Cardiac septum (tissue), 1 donor: Measurements from ENCODE around the gene TEX11. TPM values are rescaled to one million over a fixed set of nuclear protein-coding genes. Genes with fewer than 3 reads are reported as not detected.

Experiments
- DNase-seq: peaks from one replicate; pipeline ENCODE4 v3.0.0-alpha.2; 2020; ENCODE audit warnings: low spot score
- intact Hi-C: fragments of 100-400 bp; cut with DNase I; formaldehyde crosslinking; loops from one replicate; pipeline ENCODE4 v1.14.0; 2022
- total RNA-seq: library from RNA; stranded (reverse); fragmentation: NEBNext Ultra II Directional; extraction: Animal tissue kit (Norgen Biotek cat#: 25700); gene quantifications from one replicate; pipeline ENCODE4 v1.2.1, GENCODE V29; 2021
- donor health status: DM: no; HTN: no; CAD: no.

TEX11 gene
- total RNA-seq, 1 donor from 2014 or later = not detected

DNA sequence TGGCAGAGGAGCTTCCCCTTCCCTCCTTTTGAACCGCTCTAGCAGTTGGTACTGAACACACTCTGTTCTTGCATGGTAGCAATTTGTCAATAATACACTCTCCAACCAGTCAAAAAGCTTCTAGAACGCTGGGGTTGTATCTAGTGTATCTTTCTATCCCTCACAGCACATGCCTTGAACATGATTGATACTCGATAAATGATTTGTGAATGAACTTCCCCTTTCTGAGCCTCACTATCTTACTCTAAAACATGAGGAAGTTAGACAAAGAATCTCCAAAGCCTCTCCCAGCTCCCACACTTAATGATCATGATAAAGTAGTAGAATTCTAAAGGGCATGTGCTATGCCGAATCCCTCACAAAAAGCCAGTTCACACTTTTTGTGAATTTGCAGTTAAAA, 399.4 kb downstream of the TEX11 start:
- intact Hi-C loops = no loop called here
- no peak for DNase-seq

DNA sequence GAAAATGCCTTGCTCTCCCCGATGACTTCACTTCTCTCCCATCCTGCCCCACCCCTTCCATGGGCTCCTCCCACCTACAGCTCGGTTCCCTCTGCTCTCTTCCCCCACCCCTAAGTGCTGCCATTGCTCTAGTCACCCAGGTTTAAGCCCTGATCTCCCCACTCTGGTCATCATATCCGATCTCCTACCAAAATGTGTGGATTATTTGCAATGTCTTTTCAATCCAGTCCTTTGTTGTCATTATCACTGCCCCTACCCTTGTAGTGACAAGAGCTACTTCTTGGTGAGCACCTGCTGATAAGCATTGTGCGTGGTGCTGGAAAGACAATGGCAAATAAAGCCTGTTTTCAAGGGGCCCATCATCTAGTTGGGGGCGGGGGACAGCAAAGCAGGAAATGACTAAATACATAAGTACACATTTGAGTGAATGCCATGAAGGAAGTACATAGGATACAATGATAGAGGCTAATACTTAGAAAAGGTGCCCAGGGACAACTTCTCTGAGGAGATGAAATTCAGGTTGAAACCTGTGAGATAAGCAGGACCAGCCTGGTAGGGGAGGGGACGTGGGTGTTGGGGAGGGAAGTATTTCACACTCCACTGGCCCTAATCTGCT, 400.1 kb downstream of the TEX11 start:
- intact Hi-C loops = no loop called here
- DNase-seq = no peak

DNA sequence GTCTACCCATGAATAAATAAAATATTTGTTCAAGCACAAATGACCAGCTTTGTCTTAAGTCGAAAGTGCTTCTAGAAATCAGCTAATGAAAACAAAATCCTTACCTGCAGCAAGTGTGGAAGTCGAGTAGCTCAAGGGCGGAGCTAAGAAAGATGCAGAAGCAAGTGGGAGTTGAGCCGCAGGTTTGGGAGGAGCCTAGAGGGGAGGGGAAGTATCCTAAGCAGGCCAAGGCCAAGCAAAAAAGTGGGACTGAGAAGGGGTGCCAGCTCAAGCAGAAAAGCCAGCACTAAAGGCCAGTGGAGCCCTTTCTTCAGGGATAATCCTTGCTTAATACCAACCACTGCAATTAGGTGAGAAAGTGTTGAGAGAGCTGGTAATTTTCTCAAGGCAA, 403.1 kb downstream of the TEX11 start:
- intact Hi-C loops = no loop called here
- no peak for DNase-seq

DNA sequence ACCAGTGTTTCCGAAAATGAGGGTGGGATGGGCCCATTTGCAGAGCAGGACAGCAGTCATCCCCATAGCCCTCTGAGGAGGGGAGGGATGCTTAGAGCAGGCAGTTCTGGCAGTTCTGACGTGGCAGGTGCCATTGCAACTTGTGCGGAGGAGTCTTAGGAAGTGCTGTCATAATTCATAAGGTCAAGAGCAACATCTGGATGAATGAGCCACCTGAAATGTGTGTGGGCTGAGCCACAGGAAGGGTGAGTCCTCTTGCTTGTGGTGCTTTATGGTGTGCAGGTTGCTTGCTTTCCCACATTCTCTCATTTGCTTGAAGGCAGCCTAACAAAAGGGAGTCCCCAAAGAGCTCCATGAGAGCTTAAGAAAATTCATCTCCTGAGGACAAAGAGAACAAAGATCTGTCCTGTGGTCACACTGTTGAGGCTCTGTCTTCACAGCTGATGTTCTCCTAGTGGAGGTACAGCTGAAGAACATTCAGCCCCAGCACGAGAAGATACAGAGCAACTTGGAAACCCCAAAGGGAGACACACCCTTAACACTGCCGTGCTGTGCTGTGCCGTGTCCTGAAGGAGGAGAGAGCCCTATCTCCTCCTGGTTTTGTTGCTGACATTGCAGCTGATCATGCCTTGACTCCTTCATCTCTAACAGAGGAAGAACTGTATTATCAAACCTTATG, 403.6 kb downstream of the TEX11 start:
- intact Hi-C loops = no loop called here

DNA sequence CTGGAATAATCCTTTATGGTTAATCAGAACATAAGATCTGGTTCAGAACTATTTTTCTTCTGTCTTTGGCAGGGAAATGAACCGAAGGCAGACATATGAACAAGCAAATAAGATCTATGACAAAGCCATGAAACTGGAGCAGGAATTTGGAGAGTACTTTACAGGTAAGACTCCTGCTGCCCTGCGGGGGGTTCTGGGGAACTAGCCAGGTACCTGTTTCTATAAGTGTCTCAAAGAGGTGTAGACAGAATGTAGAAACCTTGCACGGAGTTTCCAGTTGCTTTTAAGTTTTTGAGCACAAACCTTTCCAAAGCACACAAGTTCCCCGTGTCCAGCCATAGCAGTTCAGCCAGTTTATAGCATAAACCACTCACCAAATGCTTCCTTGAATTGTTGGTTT, 407.7 kb downstream of the TEX11 start:
- intact Hi-C loops = no loop called here
- DNase-seq = no peak

More for the DNA sequence above, 403.6 kb downstream of the TEX11 start:
- DNase-seq = no peak

DNA sequence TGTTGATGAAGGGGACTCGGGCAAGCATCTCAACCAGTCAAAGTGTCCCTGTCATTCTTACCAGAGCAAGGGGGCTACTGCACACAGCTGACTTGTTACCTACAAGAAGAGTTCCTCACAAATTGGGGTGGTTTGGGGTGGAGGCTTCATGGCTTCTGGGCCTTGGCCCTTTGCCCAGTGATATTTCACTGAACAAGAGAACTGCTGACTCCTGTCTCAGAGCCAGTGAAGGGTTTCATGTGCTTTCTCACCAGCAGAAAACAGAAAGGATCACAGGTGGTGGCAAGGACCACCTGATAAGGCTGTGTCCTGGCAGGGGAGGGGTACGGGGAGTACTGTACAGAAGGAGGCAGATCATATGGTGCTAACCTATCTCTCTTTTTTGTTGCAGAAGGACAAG, 410.4 kb downstream of the TEX11 start:
- DNase-seq = no peak
- intact Hi-C loops = no loop called here

DNA sequence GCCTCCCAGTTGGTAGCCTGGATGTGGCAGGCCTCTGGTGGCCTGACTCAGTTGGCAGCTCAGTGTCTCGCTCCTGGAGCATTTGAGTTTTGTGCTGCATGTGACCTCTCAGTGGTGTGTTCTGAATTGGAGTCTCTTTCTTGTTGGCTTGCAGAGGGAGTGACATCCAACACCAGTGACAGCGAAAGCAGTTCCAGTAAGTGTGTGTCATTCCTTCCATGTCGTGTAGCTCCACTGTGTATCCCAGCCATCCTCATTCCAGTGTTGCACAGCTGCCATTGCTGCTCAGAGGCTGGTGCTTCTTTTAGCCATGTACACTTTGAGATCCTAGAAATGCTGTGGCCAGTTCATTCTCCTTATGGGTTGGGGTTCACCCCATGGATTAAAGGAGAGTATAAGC, 411.5 kb downstream of the TEX11 start:
- intact Hi-C loops = no loop called here
- no peak for DNase-seq

DNA sequence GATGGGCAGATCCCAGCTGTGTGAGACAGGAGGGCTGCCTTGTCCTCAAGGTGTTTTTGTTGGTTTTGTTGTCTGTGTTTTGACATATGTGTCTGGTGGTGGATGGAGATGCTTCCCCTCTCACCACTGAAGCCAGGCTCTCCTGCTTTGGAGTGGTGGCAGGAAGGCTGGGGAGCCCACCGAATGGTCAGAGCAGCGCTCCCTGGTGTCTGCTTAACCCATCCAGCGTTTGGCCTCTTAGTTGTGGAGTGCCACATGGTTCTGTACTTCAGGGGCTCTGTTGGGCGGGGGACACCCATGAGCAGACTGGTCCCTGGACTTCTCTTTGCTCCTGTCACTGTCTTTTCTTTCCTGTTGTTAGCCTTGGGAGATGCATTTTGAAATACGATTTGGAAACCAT, 412.0 kb downstream of the TEX11 start:
- DNase-seq = no peak
- intact Hi-C loops = no loop called here

DNA sequence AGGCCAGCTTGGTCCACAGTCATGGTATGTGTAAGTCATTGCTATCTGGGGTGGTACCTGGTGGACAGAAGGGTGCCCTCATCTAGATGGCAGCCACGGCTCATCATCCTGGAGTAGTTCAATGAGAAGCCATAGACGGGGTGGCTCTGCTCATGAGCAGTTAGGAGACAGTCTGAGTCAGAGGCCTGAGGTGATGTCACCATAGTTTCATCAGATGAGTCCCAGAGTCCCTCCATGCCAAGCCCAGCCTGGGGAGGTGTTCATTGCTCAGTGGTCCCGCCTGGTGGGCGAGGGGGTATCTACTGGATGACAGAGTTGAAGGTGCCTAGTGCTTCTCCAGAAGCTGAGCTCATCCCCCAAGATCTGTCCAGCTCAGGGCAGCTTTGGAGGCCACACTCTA, 414.1 kb downstream of the TEX11 start:
- DNase-seq = no peak
- intact Hi-C loops = no loop called here

DNA sequence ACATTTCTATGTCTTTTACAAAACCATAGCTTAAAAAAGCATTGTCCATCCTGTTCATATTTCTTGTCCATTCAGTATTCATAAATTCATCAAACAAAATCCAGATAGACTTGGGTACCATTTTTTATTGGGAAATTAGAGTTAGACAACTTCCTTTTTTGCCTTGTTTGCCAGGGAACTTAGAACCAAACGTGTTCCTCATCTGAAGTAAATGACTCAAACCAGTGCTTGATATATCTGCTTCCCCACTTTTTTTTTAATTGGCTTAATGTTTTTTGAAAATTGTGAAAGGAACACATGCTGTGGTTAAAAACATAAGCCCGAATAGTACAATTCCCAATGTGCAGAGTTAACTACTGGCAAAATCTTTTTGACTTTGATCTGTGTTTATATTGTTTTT, 419.7 kb downstream of the TEX11 start:
- no peak for DNase-seq
- intact Hi-C loops = no loop called here

DNA sequence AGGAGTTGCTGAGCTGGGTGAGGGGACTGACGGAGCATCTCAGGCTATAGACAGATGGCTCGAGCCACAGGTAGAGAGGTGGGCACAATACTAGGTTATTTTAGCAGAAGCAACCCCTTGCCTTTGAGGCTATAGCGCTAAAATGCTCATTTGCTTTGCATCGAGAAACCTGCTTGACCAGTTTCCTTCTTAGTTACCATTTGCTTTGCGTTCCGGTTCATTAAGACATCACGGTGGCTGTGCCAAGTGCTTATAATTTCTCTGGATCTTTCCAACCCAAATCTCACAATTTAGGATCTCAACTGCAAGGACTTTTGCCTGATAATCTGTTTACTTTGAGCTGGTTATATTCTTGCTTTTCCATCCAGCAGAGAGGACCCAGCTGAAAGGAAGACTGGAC, 423.0 kb downstream of the TEX11 start:
- intact Hi-C loops = no loop called here
- DNase-seq = no peak

DNA sequence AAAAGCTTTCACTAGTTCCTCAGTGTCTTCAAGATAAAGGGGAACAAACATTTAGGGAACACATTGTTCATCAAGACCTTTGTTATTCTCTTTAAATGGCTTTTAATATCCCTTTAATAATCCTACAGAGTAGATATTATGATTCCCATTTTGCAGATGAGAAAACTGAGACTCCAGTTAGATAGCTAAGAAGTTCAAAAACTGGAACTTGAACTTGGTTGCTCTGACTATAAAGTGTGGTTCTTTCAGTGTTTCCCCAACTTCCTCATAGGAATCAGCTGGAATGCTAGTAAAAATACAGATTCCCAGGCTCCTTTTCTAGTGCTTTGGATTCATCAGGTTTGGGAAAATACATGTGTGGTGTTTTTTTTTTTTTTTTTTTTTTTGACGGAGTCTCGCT, 426.2 kb downstream of the TEX11 start:
- no peak for DNase-seq
- intact Hi-C loops = no loop called here

DNA sequence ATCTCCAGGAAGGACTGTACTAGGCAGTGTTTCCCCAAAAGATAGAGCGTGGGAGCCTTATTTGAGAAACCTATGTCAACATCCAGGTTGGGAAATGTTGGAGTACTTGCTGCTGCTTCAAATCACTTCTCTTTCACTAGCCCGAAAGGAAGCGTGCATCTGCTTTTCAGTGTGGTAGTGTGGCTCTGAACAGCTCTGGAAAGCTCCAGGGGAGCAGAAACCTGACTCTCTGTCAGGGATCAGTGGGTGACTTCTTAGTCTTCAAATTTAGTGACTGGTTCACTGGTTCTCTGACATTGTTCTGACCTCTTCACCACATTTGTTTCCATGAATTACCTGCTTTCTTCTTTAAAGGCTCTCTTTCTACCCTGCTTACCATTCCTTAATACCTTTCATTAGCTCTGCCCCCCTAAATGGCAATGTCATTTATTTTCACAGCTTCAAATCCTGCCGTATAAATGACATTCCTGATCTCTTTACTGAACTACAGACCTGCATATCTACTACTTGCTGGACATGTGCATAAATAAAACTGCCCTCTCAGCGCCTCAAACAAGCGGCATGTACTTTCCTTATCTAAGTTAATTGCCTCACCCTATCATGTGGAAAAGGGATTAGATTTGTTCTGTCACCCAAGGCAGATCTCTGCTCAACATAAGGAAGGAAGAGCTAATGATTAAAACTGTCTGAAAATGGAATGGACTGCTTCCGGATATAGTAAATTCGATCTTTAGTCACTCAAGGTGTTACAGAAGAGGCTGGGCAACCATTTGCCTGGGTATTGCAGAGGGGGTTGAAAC, 426.8 kb downstream of the TEX11 start:
- DNase-seq = no peak
- intact Hi-C loops = no loop called here

DNA sequence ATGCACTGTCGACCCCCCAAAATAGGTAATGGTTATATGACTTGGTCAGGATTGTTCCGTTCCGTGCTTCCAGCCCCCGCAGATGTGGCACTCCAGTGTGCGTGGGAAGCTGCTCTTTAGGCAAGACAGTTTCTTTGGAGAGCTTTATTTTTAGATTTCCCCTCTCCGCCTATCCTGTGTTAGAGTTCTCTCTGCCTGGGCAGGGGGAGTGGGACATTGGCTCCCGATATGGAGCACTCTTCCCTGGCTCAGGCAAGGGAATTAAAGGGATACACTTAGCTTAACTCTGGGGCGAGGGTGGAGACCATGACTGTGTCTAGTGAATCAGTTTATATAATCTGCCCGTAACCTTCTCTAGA, 427.9 kb downstream of the TEX11 start:
- peak; percentile 78 for DNase-seq
- intact Hi-C loops = no loop called here

DNA sequence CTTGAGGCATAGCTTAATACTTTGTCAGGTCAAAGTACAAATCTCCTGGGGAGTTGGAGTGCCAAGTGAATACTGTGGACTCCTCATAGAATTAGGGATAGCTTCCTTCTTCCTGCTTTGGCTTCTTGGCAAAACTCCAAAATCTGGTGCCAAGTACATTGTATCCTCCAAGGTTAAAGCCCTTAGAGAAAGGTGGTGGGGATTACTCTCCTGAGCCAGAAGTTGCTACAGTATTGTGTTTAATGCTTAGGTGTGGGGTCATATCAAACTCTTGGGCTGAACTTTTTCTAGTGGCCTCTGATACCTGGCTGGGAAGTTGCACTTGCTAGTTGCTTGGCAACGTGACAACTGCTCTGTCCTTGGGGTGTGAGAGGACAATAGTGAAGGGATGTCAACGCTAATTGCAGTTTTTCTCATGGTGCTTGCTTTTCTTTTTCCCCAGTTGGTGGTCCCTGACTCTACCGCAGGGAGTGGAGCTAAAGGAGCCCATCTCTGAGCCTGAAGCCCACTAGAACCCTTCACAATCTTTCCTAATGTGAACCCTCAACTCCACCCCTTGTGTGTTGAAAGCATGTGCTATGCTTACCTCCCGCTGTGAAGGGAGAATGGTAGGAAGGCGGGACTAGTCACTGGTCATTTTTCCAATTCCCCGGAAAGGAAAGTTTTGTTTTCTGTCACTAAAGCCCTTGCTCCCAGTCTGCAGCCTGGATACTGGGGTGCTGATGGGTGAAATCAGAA, 428.4 kb downstream of the TEX11 start:
- intact Hi-C loops = no loop called here
- no peak for DNase-seq

DNA sequence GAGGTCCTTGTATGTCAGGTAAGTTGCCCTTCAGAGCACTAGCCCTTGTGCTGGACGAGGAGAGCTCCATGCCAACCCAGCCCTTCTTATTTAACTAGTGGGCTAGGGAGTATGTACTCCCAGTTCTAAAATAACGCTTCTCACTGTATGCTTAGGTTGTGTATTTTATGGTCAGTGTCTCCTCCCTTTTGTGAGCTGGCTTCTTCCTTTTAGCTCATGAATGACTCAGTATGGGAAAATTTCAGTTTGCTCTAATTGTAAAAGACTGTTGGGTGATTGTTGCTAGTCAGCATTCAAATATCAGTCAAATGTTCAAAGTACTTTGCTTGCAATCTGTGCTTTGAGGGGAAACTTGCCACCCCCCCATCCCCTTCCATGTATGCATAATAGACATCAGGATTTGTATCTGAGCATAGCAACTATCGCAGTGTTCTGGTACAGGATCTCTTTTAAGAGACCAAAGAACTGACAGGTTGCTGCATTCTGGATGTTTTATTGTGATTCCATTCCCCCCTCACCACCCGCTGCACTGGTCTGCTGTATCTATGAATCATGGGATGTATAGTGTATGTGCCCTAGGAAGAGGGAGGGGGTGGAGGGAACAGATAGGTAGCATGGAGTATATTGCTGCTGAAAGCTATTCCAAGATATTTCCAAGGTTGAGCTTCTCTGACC, 429.1 kb downstream of the TEX11 start:
- intact Hi-C loops = no loop called here

More for the DNA sequence above, 429.1 kb downstream of the TEX11 start:
- DNase-seq = no peak
